HT-29 (cell line): ENCODE measurements around the gene KLHL29. TPM values are rescaled to one million over a fixed set of nuclear protein-coding genes. Genes with fewer than 3 reads are reported as not detected.

Source experiments
- DNase-seq: peaks from one replicate; pipeline ENCODE4 v3.0.0-alpha.2; 2015; ENCODE audit warnings: low spot score
- total RNA-seq: library from RNA; depleted of rRNA; stranded (reverse); fragments of >200 nt; shearing (Covaris generic); gene quantifications from 2 replicates; pipeline ENCODE4 v1.2.3, GENCODE V29; 2014

KLHL29 gene
- total RNA-seq, 1 experiment from 2014 or later, result 0.18 TPM

DNA sequence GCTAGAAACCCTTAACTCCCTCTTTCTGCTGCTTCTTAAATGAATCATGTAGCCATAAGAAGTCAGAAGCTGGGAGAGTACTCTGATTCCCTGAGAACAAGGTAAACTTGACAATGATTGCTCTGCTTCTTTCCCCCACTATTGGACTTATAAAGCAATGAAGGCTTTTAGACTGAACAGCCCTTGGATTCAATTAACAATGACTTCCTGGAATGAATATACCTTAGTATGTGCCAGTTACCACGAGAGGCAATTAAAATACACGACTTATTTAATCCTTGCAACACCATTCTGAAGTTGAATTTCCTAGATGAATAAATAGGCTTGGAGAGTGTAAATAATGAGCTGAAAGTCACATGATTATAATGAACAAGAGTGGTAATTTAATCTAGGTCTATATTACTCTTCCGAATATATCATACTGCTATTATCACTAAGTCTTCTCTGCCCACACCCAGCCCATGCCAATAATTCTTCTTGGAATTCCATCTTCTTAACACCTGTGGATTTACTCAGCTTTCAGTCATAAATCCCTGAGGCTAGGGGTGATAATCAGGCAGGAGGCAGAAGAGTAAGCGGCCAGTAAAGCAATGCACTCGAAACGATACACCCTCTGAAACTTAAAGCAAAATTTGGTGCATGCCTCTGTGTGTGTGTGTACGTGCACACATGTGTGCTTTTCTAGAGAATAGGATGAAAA, 371.8 kb downstream of the KLHL29 start:
- DNase-seq, result no peak

DNA sequence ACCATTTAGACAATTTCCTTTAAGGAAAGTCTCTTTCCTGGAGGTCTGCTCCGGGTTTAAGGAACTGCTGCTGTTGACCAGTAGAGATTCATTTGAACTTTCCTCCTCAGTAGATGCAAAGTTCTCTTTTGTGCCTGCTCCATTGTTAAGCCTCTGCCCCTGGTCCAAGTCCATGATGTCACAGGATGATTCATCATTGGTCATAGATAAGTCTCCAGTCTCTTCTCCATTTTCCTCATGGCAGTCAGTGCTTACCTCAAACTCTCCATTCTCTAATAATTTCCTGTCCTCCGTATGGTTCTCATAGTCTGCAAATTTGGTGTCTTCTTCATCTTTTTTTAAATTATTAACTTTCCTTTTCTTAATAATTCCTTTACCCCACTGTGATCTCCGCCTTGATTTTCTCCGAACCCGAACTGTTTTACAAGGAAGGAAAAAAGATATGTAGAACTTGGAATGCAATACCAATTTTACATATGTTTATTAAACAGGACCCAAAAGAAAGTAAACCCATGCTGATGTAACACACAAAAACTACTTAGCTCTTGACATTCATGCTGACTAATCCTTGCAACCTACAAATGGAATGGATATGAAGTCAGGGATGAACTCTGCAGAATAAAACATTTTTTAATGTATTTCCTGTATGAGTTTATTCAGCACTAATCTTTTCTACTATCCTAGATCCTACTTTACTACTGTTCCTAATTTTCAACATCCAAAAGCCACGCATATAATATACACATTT, 372.9 kb downstream of the KLHL29 start:
- peak; percentile 51 for DNase-seq
